ENCODE measurements around the gene TP53BP1.

Gene TP53BP1

GRCh38 chr15:43370310-43370974 is 122.5 kb downstream of the TP53BP1 start:
- no peak for DNase-seq (ENCODE audit: low read depth in 1 of 2, low spot score in 1 of 2)

DNA sequence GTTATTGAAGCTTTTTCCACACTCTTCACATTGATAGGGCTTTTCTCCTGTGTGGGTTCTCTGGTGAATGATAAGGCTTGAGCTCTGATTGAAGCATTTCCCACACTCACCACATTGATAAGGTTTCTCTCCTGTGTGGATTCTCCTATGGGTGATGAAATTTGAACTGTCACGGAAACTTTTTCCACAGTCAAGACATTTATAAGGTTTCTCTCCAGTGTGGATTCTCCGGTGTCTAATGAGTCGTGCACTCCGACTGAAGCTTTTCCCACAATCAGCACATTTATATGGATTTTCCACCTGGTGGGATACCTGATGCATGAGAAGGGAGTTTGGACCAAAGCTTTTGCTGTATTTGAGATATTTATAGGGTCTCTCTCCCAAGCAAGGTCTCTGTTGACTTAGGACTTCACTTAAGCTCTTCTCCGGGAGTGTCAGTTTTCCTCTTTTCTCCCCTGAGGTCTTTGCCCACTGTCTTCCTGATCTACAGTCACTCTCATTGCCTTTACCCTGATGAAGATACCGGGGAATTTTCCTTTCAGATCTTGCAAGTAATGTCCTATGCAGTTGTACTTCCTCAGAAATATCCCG is 131.5 kb downstream of the TP53BP1 start:
- no peak for DNase-seq (ENCODE audit: low read depth in 1 of 2, low spot score in 1 of 2)

DNA sequence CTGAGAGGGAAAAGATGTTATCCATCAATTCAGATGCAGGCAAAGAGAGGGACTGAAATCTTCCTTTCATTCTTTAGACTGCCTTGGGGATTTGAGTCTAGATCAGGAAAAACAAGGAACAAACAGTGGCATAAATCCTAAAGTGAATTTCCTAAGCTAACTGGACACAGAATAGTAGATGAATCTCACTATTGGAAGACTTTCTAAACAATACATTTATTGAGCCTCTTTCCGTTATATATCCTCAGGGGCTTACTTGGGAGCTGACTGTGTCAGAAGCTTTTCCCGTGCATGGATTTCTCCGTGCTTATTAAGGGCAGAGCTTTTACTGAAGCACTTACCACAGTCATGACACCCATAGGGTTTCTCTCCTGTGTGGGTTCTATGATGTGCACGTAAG is 132.1 kb downstream of the TP53BP1 start:
- no peak for DNase-seq (ENCODE audit: low read depth in 1 of 2, low spot score in 1 of 2)

All from activated T-helper 1 cell treated with anti-CD3 and anti-CD28 coated beads, Interleukin-2, amount 50 U/mL, for 16 hours (primary cell).